ENCODE measurements around the gene CDK9. TPM values are rescaled to one million over a fixed set of nuclear protein-coding genes. Genes with fewer than 3 reads are reported as not detected.

The CDK9 gene
- polyA plus RNA-seq, 1 experiment, result 34.4 TPM

DNA sequence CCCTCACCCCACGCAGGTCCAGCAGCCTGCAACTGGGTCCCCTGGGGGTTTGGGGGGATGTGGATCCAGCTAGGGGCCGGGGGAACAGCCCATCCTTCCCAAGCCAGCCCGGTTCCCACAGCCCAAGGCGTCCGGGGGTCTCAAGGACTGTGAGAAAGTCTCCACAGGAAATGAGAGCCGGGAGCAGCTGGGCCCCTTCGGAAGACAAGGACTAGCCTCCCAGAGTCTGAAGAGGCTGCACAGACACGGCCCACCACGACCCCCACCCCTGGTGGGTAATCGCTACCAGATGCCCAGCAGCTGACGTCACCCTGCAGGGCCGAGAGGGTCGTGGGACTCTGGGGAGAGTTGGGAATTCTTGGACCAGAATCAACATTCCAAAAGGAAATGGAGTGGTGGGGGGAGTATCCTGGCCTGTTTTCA is 17.9 kb upstream of the CDK9 start:
- DNase-seq (ENCODE audit: low read depth), result no peak
- H3K36me3 ChIP-seq (ENCODE audit: control insufficient read depth, insufficient read depth, low read length), result no peaks in the 10 kb centered on the region
- TF ChIP-seq, protein P1, sequence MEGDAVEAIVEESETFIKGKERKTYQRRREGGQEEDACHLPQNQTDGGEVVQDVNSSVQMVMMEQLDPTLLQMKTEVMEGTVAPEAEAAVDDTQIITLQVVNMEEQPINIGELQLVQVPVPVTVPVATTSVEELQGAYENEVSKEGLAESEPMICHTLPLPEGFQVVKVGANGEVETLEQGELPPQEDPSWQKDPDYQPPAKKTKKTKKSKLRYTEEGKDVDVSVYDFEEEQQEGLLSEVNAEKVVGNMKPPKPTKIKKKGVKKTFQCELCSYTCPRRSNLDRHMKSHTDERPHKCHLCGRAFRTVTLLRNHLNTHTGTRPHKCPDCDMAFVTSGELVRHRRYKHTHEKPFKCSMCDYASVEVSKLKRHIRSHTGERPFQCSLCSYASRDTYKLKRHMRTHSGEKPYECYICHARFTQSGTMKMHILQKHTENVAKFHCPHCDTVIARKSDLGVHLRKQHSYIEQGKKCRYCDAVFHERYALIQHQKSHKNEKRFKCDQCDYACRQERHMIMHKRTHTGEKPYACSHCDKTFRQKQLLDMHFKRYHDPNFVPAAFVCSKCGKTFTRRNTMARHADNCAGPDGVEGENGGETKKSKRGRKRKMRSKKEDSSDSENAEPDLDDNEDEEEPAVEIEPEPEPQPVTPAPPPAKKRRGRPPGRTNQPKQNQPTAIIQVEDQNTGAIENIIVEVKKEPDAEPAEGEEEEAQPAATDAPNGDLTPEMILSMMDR (IDR thresholded peaks at IDR 0.05; ENCODE audit: insufficient read depth, low read depth, low read length), result no peak
- POLR2A ChIA-PET, result no interaction called here
- peaks cover 4% of the 10 kb centered on the region for H3K27me3 ChIP-seq (ENCODE audit: control insufficient read depth, insufficient read depth, low read length)
- no peak overlapping the region for H3K4me3 ChIP-seq (ENCODE audit: low read depth, low read length)
- CTCF ChIA-PET, result interaction anchor here (1.3 to 2.5 kb wide), 5 partner anchors 11 to 102 kb away, joined by 3 to 9 read pairs (median 5); partner anchors contain the start of genes CDK9, SH2D3C and TOR2A

DNA sequence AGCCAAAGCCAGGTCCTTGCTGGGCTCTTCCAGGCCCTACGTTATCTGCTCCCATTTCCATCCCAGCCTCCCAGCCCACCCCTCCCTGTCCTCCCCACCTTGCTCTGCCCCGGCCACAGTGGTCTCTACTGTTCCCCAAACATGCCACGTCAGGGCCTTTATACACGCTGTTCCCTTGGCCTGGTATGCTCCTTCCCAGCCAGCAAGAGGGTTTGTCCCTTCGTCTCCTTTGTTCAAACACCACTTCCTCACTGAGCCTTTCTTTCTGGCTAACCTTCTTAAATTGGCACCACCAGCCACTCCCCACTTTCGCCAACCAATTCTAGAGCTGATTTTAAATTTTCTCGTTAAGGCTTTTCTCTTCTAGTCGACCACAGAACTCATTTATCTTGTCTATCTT is 17.1 kb upstream of the CDK9 start:
- ChIA-PET CTCF (interaction anchor here (1.3 kb wide), 1 partner anchor 102 kb away, joined by 3 read pairs; no protein-coding TSS in a partner anchor), POLR2A (no interaction called here)
- TF ChIP-seq, protein P1 (IDR thresholded peaks at IDR 0.05; ENCODE audit: insufficient read depth, low read depth, low read length), result no peak
- DNase-seq (ENCODE audit: low read depth), result no peak
- H3K4me3 ChIP-seq (ENCODE audit: low read depth, low read length), result no peak overlapping the region
- peaks cover 3% of the 10 kb centered on the region; the same call in 1 of the 2 replicates for H3K27me3 ChIP-seq (ENCODE audit: control insufficient read depth, insufficient read depth, low read length)
- no peaks in the 10 kb centered on the region for H3K36me3 ChIP-seq (ENCODE audit: control insufficient read depth, insufficient read depth, low read length)

DNA sequence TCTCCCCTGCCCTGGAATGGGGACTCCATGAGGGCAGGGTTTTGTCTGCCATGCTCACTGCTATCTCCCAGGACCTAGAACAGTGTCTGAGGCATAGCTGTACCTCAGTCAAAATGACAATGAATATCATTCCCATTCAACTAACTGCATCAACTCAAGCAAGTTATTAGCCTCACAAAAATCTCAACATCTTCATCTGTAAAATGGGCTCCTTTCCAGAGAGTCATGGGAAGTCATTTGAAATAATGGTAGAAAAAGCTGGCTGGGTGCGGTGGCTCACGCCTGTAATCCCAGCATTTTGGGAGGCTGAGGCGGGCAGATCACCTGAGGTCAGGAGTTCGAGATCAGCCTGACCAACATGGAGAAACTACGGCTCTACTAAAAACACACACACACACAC is 16.7 kb upstream of the CDK9 start:
- no peak for DNase-seq (ENCODE audit: low read depth)
- POLR2A ChIA-PET, result no interaction called here
- no peak overlapping the region for H3K4me3 ChIP-seq (ENCODE audit: low read depth, low read length)
- CTCF ChIA-PET, result interaction anchor here (1.3 kb wide), 1 partner anchor 101 kb away, joined by 3 read pairs; no protein-coding TSS in a partner anchor
- H3K27me3 ChIP-seq (ENCODE audit: control insufficient read depth, insufficient read depth, low read length), result peaks cover 4% of the 10 kb centered on the region; the same call in 1 of the 2 replicates
- H3K36me3 ChIP-seq (ENCODE audit: control insufficient read depth, insufficient read depth, low read length), result no peaks in the 10 kb centered on the region
- TF ChIP-seq, protein P1 (IDR thresholded peaks at IDR 0.05; ENCODE audit: insufficient read depth, low read depth, low read length), result no peak

DNA sequence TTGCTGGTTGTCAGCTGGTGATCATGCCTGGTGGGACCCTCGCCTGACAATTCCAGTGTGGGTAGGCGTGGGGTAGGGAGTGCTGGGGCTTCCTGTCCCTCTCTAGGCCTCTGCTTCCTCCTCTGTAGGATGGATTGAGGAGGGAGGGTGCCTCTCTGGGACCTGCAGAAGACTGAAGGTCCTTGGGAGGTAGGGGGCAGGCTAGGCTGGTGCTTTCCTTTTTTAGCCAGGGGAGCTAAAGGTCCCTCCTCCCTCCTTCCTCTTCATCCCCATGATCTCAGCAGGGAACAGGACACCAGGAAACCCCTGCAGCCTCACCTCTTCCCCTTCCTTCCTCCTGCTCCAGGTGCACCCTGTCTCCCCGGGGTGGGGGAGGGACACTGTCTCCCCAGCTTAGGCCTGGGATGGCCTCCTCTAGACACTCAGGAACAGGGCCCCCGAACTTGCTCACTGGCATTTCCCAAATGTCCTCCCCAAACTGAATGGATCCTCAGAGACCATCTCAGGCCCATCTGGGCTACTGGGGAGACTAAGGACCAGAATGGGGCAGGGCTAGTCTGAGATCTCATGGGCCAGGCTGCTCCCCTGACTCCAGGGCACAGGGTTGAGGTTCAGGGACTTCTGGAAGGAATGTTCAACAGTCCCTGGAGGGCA is 15.8 kb upstream of the CDK9 start:
- Histone ChIP-seq H3K27me3 (ENCODE audit: control insufficient read depth, insufficient read depth, low read length) (peaks cover 7% of the 10 kb centered on the region; the same call in 1 of the 2 replicates), H3K4me3 (ENCODE audit: low read depth, low read length) (no peak overlapping the region), H3K36me3 (ENCODE audit: control insufficient read depth, insufficient read depth, low read length) (no peaks in the 10 kb centered on the region)
- ChIA-PET CTCF (interaction anchor here (1.3 to 2.0 kb wide), 2 partner anchors 11 to 83 kb away, joined by 3 to 6 read pairs; no protein-coding TSS in a partner anchor), POLR2A (interaction anchor here (0.7 kb wide), 1 partner anchor 158 kb away, joined by 20 read pairs; no protein-coding TSS in a partner anchor)
- TF ChIP-seq, protein P1 (IDR thresholded peaks at IDR 0.05; ENCODE audit: insufficient read depth, low read depth, low read length), result no peak
- no peak for DNase-seq (ENCODE audit: low read depth)

DNA sequence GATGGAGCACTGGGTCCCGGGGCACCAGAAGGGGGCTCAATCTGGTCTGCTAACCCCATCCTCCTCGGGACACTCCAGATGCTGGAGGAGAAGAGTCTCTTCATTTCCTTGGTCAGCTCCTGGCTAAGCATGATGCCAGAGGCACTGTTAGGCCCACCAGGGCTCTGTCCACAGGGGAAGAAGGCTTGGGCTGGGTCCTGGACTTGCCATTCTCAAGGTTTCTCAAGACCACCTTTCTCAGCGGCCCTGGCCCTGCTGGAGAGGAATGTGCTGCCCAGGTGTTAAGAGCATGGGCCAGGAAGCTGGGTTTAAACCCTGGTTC is 15.3 kb upstream of the CDK9 start:
- H3K36me3 ChIP-seq (ENCODE audit: control insufficient read depth, insufficient read depth, low read length), result no peaks in the 10 kb centered on the region
- no peak overlapping the region for H3K4me3 ChIP-seq (ENCODE audit: low read depth, low read length)
- no peak for DNase-seq (ENCODE audit: low read depth)
- ChIA-PET POLR2A (no interaction called here), CTCF (interaction anchor here (0.8 to 2.0 kb wide), 5 partner anchors 11 to 185 kb away, joined by 3 to 10 read pairs (median 4); partner anchors contain the start of genes CDK9 and TOR2A)
- TF ChIP-seq, protein P1 (IDR thresholded peaks at IDR 0.05; ENCODE audit: insufficient read depth, low read depth, low read length), result no peak
- peaks cover 7% of the 10 kb centered on the region; the same call in 1 of the 2 replicates for H3K27me3 ChIP-seq (ENCODE audit: control insufficient read depth, insufficient read depth, low read length)

Data from BJ (cell line).